GM12872 (cell line): ENCODE results near the gene KIF2C.

Experiments used
- CTCF ChIP-seq: IDR thresholded peaks from 3 replicates; pipeline ENCODE4 v1.5.1; 2011; ENCODE audit warnings: low read depth, mild to moderate bottlenecking, low read length, moderate library complexity; ENCODE audit not compliant: insufficient read depth

KIF2C gene

GRCh38 chr1:44778705-44779576, 39.3 kb downstream of the KIF2C start:
- no peak for TF ChIP-seq CTCF

- no peak for TF ChIP-seq CTCF
These were observed 41.0 kb downstream of the KIF2C start for GRCh38 chr1:44780583-44781121.

GRCh38 chr1:44783697-44784093, 44.1 kb downstream of the KIF2C start:
- no peak for TF ChIP-seq CTCF

GRCh38 chr1:44784094-44785028, 44.7 kb downstream of the KIF2C start:
- TF ChIP-seq CTCF, result peak; percentile 30; the same call in 2 of the 3 replicates

- TF ChIP-seq CTCF, result no peak
These were observed 45.4 kb downstream of the KIF2C start for GRCh38 chr1:44785029-44785380.

- no peak for TF ChIP-seq CTCF
These were observed 46.0 kb downstream of the KIF2C start for GRCh38 chr1:44785501-44786137.

GRCh38 chr1:44786138-44786840, 46.7 kb downstream of the KIF2C start:
- TF ChIP-seq CTCF, result peak; percentile 100
